ENCODE data around the gene DHRS9.

- TF ChIP-seq POLR2A (IDR thresholded peaks at IDR 0.05), result no peak
- no peak for TF ChIP-seq CTCF (IDR thresholded peaks at IDR 0.05)
- no peak for TF ChIP-seq POLR2AphosphoS5 (IDR thresholded peaks at IDR 0.05)
- no peak for TF ChIP-seq EP300 (IDR thresholded peaks at IDR 0.05)
These were observed 41.1 kb downstream of the DHRS9 start for GRCh38 chr2:169110419-169110818.
